Measurements from ENCODE around the gene MRPL52.
A peak's percentile ranks its signal among the peaks of the same experiment; 100 is the strongest.
"Not testable (repeated sequence)": the region's sequence is repeated elsewhere in the genome, so short reads cannot be mapped to it uniquely, and the experiment has no call there.

MRPL52 gene

GRCh38 chr14:22822571-22823098 is 7.1 kb upstream of the MRPL52 start:
- DNase-seq (ENCODE audit: extremely low spot score), result peak; percentile 74
- CTCF ChIA-PET, result interaction anchor here (0.6 to 14.9 kb wide), 40 partner anchors 8 to 520 kb away, joined by 3 to 262 read pairs (median 6); partner anchors contain the start of genes DAD1, LRP10, MMP14 and OXA1L
- peak; percentile 89 for TF ChIP-seq CTCF (IDR thresholded peaks at IDR 0.05; ENCODE audit: control extremely low read depth, extremely low read depth, low read depth, missing control alignments)
- POLR2A ChIA-PET, result no interaction called here

GRCh38 chr14:22824711-22825359 is 4.9 kb upstream of the MRPL52 start:
- ChIA-PET POLR2A (interaction anchor here (0.7 kb wide), 1 partner anchor 269 kb away, joined by 6 read pairs; no protein-coding TSS in a partner anchor), CTCF (interaction anchor here (1.2 to 14.9 kb wide), 11 partner anchors 10 to 167 kb away, joined by 3 to 262 read pairs (median 19); partner anchors contain the start of genes LRP10 and MMP14)
- TF ChIP-seq CTCF (IDR thresholded peaks at IDR 0.05; ENCODE audit: control extremely low read depth, extremely low read depth, low read depth, missing control alignments), result no peak
- no peak for DNase-seq (ENCODE audit: extremely low spot score)

GRCh38 chr14:22829076-22829660 is 519 bp upstream of the MRPL52 start:
- DNase-seq (ENCODE audit: extremely low spot score); POLR2A ChIA-PET: not testable (repeated sequence)
- CTCF ChIA-PET, result interaction anchor here (0.9 to 2.2 kb wide), 5 partner anchors 11 to 101 kb away, joined by 3 to 14 read pairs (median 7); partner anchors contain the start of gene PRMT5

- DNase-seq (ENCODE audit: extremely low spot score), result no peak
- TF ChIP-seq CTCF (IDR thresholded peaks at IDR 0.05; ENCODE audit: control extremely low read depth, extremely low read depth, low read depth, missing control alignments), result no peak
- ChIA-PET POLR2A (interaction anchor here (1.2 kb wide), 1 partner anchor 64 kb away, joined by 4 read pairs; the partner anchor contains the start of gene OXA1L), CTCF (interaction anchor here (0.7 to 2.5 kb wide), 15 partner anchors 9 to 343 kb away, joined by 3 to 22 read pairs (median 4); partner anchors contain the start of genes PRMT5 and REM2)
Observed at GRCh38 chr14:22830443-22831010, 840 bp downstream of the MRPL52 start.

GRCh38 chr14:22835505-22835904 is 5.8 kb downstream of the MRPL52 start:
- POLR2A ChIA-PET, result no interaction called here
- no peak for TF ChIP-seq CTCF (IDR thresholded peaks at IDR 0.05; ENCODE audit: control extremely low read depth, extremely low read depth, low read depth, missing control alignments)
- DNase-seq (ENCODE audit: extremely low spot score), result no peak
- CTCF ChIA-PET, result interaction anchor here (1.3 to 4.1 kb wide), 8 partner anchors 7 to 265 kb away, joined by 3 to 25 read pairs (median 4); no protein-coding TSS in a partner anchor

GRCh38 chr14:22836301-22837113 is 6.8 kb downstream of the MRPL52 start, which contains the start of gene MMP14:
TSS of gene MMP14 (plus strand) at chr14:22836585. CDS start at chr14:22836818, 233 bp downstream.
- ChIA-PET POLR2A (no interaction called here), CTCF (interaction anchor here (1.3 to 9.8 kb wide), 7 partner anchors 12 to 448 kb away, joined by 3 to 89 read pairs (median 22); no protein-coding TSS in a partner anchor)
- no peak for DNase-seq (ENCODE audit: extremely low spot score)
- TF ChIP-seq CTCF (IDR thresholded peaks at IDR 0.05; ENCODE audit: control extremely low read depth, extremely low read depth, low read depth, missing control alignments), result no peak
